HepG2 (cell line): ENCODE results near the gene TRIAP1. TPM values are rescaled to one million over a fixed set of nuclear protein-coding genes. Genes with fewer than 3 reads are reported as not detected.

ENCODE experiments used
- DR1 ChIP-seq: sonication (generic); formaldehyde crosslinking; IDR thresholded peaks from 2 replicates; pipeline ENCODE4 v1.8.0; 2021; ENCODE audit warnings: mild to moderate bottlenecking, missing genetic modification reagents, inconsistent platforms
- FLYWCH1 ChIP-seq: sonication (generic); formaldehyde crosslinking; IDR thresholded peaks from 2 replicates; pipeline ENCODE4 v1.8.1; 2023; ENCODE audit warnings: mild to moderate bottlenecking, missing genetic modification reagents
- FOXK2 ChIP-seq: fragments of 450-650 bp; IDR thresholded peaks from 2 replicates; pipeline ENCODE4 v1.6.1; 2016
- HMG20A ChIP-seq: IDR thresholded peaks from 2 replicates; pipeline ENCODE4 v1.6.1; 2016; ENCODE audit warnings: borderline replicate concordance
- HNRNPL ChIP-seq: fragments of 200-400 bp; formaldehyde crosslinking; IDR thresholded peaks from 2 replicates; pipeline ENCODE4 v1.6.1; 2017; ENCODE audit warnings: mild to moderate bottlenecking, low read depth, low read length
- MAF1 ChIP-seq: sonication (generic); formaldehyde crosslinking; IDR thresholded peaks from 2 replicates; pipeline ENCODE4 v1.5.0; 2020; ENCODE audit warnings: missing genetic modification reagents, borderline replicate concordance
- MXD3 ChIP-seq: IDR thresholded peaks from 2 replicates; pipeline ENCODE4 v1.6.1; 2016; ENCODE audit warnings: mild to moderate bottlenecking, missing biosample characterization, missing genetic modification reagents
- NBN ChIP-seq: fragments of 450-650 bp; conservative IDR thresholded peaks from 2 replicates; pipeline ENCODE4 v1.6.1; 2017
- NCOR1 ChIP-seq: fragments of 200-600 bp; sonication (generic); IDR thresholded peaks from 2 replicates; pipeline ENCODE4 v1.7.0; 2017; ENCODE audit warnings: antibody characterized with exemption, low read length, borderline replicate concordance
- RNF2 ChIP-seq: fragments of 450-650 bp; conservative IDR thresholded peaks from 2 replicates; pipeline ENCODE4 v1.6.1; 2016; ENCODE audit warnings: low read depth
- SRY ChIP-seq: sonication (generic); formaldehyde crosslinking; IDR thresholded peaks from 2 replicates; pipeline ENCODE4 v1.8.0; 2022; ENCODE audit warnings: mild to moderate bottlenecking, missing genetic modification reagents
- TFDP2 ChIP-seq: sonication (generic); formaldehyde crosslinking; IDR thresholded peaks from 2 replicates; pipeline ENCODE4 v1.4.0; 2020; ENCODE audit warnings: missing genetic modification reagents
- TRIM22 ChIP-seq: fragments of 450-650 bp; IDR thresholded peaks from 2 replicates; pipeline ENCODE4 v1.6.1; 2017
- ZBTB8A ChIP-seq: sonication (generic); formaldehyde crosslinking; IDR thresholded peaks from 2 replicates; pipeline ENCODE4 v1.4.0; 2020; ENCODE audit warnings: mild to moderate bottlenecking, low read depth, missing genetic modification reagents, borderline replicate concordance
- ZMYM2 ChIP-seq: sonication (generic); formaldehyde crosslinking; IDR thresholded peaks from 2 replicates; pipeline ENCODE4 v1.8.0; 2022; ENCODE audit warnings: mild to moderate bottlenecking, missing genetic modification reagents
- ZNF24 ChIP-seq: fragments of 450-650 bp; IDR thresholded peaks from 2 replicates; pipeline ENCODE4 v1.6.1; 2017; ENCODE audit warnings: antibody characterized with exemption, mild to moderate bottlenecking
- ZNF589 ChIP-seq: sonication (generic); formaldehyde crosslinking; conservative IDR thresholded peaks from 2 replicates; pipeline ENCODE4 v1.8.0; 2022; ENCODE audit warnings: mild to moderate bottlenecking, moderate library complexity, missing genetic modification reagents
- ZNF678 ChIP-seq: sonication (generic); formaldehyde crosslinking; IDR thresholded peaks from 2 replicates; pipeline ENCODE4 v1.4.0; 2020; ENCODE audit warnings: mild to moderate bottlenecking, missing genetic modification reagents
- ZNF704 ChIP-seq: sonication (generic); formaldehyde crosslinking; IDR thresholded peaks from 2 replicates; pipeline ENCODE4 v1.8.1; 2023; ENCODE audit warnings: mild to moderate bottlenecking, inconsistent platforms, moderate library complexity, missing genetic modification reagents, borderline replicate concordance
- ZNF737 ChIP-seq: sonication (generic); formaldehyde crosslinking; IDR thresholded peaks from 2 replicates; pipeline ENCODE4 v1.5.0; 2020; ENCODE audit warnings: missing genetic modification reagents, mild to moderate bottlenecking, borderline replicate concordance
- ZNF782 ChIP-seq: sonication (generic); formaldehyde crosslinking; IDR thresholded peaks from 2 replicates; pipeline ENCODE4 v1.4.0; 2020; ENCODE audit warnings: missing genetic modification reagents, mild to moderate bottlenecking, borderline replicate concordance
- ZNF790 ChIP-seq: sonication (generic); formaldehyde crosslinking; IDR thresholded peaks from 2 replicates; pipeline ENCODE4 v1.8.0; 2022; ENCODE audit warnings: missing genetic modification reagents, mild to moderate bottlenecking, borderline replicate concordance
- ZSCAN22 ChIP-seq: sonication (generic); formaldehyde crosslinking; IDR thresholded peaks from 2 replicates; pipeline ENCODE4 v1.4.0; 2020; ENCODE audit warnings: mild to moderate bottlenecking, missing genetic modification reagents
- polyA plus RNA-seq, 8 experiments: library from polyadenylated mRNA; depleted of rRNA in 3 of 8; stranded (reverse) in 7 of 8; unstranded in 1 of 8; fragments of >200 nt; fragmentation: Illumina TruSeq in 4 of 8; extraction: Trizol in 4 of 8; gene quantifications; 2 replicates each; pipeline versions ENCODE4 v1.2.1 to v1.2.3, GENCODE V29; 2011 to 2016; ENCODE audit warnings: low read depth in 4 of 8, missing spikeins in 1 of 8, mixed read lengths in 1 of 8; ENCODE audit not compliant: insufficient read depth in 1 of 8
- total RNA-seq, 5 experiments: library from RNA; depleted of rRNA; stranded (reverse); fragments of >200 nt; fragmentation: Illumina TruSeq; extraction: Trizol; gene quantifications; 2 replicates each; pipeline ENCODE4 v1.2.3, GENCODE V29; 2016; ENCODE audit warnings: low read depth in 1 of 5

TRIAP1 gene
- total and polyA plus RNA-seq, 2 of the 13 experiments (the other 11 are each of a cell fraction or from before 2014, with no cell fraction given) = 55.0 to 117 TPM

- TF ChIP-seq TRIM22 (no peak), ZMYM2 (peak; percentile 78; the same call in 1 of the 2 replicates), HMG20A (no peak), FOXK2 (no peak), ZSCAN22 (no peak), ZNF589 (CRISPR knock-in tag) (no peak), ZNF790 (CRISPR knock-in tag) (no peak; the same call in 1 of the 2 replicates), NBN (no peak), TFDP2 (CRISPR knock-in tag) (peak; percentile 82), SRY (CRISPR knock-in tag) (peak; percentile 32; the same call in 1 of the 2 replicates), ZNF678 (CRISPR knock-in tag) (no peak), ZBTB8A (CRISPR knock-in tag) (no peak), RNF2 (peak; percentile 82; the same call in 1 of the 2 replicates), ZNF737 (CRISPR knock-in tag) (no peak), HNRNPL (0 out of 2 replicates have a peak, but pooled peaks have one; percentile 54), FLYWCH1 (CRISPR knock-in tag) (no peak), ZNF782 (CRISPR knock-in tag) (no peak; the same call in 1 of the 2 replicates), MXD3 (CRISPR knock-in tag) (0 out of 2 replicates have a peak, but pooled peaks have one; percentile 46), ZNF24 (no peak), DR1 (CRISPR knock-in tag) (peak; percentile 32; the same call in 1 of the 2 replicates), ZNF704 (CRISPR knock-in tag) (no peak), NCOR1 (no peak), MAF1 (CRISPR knock-in tag) (no peak)
Measured at GRCh38 chr12:120469450-120470149, 23.4 kb upstream of the TRIAP1 start, which contains the start of gene SRSF9 (continued).
